Bone marrow (tissue), 2 donors: ENCODE data around the gene KCTD11.

Source experiments
- DNase-seq, 2 donors: peaks; one replicate each; lab custom pipeline; 2025; lab: John Stamatoyannopoulos, UW

Gene KCTD11

DNA sequence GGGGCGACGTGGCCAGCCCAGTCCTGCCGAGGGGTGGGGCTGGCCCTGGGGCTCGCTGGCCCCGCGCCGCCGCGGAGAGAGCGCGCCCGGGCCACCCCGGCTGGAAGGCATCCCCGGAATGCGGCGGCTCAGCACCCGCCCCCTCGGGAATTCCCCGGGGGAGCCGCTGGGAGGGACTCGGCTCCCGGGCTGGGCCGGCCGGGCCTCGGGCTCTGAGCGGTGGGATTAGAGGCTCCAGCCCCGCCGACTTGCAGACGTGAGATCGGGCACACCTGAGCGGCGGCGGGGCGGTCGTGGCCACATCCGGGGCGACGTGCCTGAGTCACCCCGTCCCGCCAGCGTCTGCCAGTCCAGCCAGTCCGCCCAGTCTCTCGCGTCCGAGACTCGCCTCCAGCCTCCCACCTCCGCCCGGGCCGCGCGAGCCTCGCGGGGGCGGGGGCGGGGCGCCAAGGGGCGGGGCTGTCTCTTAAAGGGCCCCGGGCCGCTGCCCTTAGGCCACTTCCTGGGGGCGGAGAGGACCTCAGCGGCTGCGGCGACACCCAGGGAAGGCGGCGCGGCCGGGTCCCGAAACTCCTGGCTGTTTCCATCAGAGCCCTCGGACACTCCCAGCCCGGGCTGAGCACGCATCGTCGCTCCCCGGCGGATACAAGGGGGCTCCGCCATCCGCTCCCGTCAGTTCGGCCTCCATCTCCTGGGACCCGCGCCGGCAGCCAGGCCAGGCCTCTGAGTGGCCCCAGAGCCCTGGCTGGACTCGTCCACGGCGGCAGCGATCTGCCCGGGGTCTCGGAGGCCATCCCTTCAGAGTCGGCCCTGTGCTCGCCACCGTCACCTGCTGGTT, at the start of gene KCTD11:
TSS of gene KCTD11 (plus strand) at position 498 of the 838 bp plus-strand sequence.
- peak in 1 of 2 donors; percentile 31 for DNase-seq

DNA sequence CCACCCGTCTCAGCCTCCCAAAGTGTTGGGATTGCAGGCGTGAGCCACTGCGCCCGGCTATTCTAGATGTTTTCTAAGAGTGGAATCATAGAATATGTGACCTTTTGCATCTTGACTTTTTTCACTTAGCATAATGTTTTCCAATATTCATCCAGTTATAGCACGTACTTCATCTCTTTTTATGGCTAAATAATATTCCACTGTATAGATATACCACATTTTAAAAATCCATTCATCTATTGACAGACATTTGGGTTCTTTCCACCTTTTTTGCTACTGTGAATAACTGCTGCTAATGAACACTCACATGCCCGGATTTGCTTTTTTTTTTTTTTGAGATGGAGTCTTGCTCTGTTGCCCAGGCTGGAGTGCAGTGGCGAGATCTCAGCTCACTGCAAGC, 47.8 kb upstream of the KCTD11 start:
- DNase-seq: no peak

DNA sequence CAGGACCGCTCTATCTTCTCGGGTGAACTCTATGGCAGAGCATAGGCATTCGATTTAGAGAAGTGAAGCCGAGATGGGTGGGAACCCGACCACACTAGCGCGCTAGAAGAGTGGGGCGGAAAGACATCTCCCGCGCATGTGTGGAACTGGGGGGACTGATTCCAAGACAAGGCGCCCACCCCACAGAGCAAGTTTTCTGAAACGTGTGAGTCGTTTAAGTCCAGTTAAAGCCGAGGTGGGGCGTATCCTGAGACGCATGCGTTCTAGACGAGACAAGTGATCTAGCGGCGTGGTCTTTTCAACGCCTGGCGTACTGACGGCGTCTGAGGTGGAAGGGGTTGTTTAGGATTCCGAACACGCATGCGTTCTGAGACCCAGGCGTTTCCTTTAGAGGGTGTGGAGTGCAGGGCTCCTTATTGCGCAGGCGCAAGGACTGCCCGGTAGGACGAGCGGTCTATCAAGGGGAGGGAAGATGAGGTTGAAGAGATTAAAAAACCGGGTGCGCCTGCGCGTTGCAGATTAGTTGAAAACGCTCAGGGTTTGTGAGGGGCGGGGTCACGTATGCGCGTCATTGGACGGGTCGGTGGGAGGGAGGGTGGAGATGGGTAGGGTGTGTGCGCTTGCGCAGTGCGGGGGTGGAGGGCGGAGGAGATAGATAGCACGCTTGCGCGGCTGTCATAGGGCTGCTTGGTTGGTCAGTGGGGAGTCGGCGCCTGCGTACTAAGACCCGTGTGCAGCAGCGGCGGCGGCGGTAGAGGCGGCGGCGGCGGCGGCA, 44.9 kb upstream of the KCTD11 start, which contains the start of gene EIF5A:
TSS of gene EIF5A (plus strand) at position 718 of the 775 bp plus-strand sequence. CDS start 2,008 bp downstream, outside the sequence.
- peak; percentile 99 to 100 for DNase-seq

DNA sequence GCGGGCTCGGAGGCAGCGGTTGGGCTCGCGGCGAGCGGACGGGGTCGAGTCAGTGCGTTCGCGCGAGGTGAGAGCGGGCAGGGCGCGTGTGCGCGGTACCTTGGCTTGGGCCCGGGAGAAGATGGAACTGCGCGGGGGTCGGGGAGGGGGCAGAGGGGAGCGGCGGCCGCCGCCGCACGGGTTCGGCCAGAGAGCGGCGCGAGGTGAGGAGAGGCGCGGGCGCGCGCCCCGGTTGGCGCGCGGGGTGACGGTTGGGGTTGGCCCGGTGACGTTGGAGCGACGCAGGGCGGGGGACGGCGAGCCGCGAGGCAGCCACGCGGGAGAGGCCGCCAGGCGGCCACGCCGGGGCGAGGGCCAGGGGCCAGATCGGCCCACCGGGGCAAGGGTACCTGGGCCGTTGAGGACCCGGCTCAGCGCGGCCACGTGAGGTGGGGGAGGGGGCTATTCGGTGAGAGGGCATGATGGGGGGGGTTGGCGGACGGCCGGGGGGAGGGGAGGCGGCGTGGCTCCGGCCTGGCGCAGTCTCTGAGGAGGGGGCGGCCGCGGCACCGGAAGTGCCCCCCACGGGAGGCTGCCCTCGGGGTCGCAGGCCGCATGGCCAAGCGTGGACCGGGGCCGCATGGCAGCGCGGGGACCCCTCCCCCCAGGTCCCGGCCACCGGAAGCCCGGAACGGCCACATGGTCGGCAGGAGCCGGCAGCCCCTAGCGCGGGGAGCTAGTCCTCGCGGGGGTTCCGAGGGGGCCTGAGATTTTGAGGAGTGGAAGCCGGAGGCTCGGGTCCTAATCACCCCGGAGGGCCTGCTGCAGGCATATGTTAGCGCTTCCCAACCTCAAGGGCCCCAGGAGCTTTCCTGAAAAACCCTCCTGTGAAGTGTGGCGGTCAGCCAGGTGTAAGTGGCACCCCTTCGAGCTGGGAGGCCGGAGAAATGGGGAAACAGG, 44.0 kb upstream of the KCTD11 start:
- DNase-seq: no peak

DNA sequence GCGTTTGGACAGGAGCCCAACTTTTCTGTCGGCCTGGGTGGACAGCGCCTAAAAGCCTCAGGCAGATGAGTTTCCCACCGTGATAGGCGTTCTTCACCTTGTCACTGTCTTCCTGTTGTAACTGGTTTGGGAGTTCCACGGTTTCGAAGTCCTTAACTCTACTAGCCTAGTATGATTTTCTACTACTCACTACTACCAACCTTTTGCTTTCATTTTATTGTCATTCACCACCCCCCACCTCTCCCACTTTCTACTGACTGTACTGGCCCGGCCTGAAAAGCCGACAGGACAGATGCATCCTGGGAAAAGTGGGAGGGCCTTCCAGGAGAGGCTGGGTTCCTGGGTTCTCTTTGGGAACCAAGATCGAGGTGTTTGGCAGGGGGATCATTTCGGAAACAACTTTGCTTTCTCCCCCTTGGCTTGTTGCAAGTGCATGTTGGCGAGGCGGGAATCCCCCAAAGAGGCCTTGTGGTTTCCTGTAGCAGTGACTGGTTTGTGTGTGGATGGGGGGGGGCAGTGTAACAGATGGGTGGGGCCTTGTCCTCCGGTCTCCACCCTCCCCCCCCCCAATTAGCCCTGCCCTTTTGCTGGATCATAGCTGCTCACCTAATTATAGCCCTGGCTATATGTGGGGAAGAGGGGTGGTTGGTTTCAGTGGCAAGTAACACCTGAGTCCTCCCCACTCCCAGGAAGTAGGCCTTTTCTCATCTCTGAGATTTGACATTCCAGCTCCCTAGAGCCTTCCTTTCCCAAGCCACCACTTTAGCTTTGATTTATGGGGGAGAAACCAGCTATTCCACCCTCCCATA, 43.1 kb upstream of the KCTD11 start:
- peak; percentile 62 to 88 for DNase-seq

DNA sequence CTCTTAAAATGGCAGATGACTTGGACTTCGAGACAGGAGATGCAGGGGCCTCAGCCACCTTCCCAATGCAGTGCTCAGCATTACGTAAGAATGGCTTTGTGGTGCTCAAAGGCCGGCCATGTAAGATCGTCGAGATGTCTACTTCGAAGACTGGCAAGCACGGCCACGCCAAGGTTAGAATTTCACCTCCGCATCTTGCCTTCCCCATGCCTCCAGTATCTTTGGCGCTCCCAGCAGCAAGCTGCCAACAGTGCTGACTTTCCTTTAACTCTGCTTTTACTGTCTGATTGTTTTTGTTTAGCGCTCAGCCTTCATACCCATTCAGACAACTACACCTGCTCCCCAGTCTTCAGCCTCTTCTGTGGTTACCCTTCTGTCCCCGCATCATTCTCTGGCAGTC, 42.3 kb upstream of the KCTD11 start:
- DNase-seq: no peak

DNA sequence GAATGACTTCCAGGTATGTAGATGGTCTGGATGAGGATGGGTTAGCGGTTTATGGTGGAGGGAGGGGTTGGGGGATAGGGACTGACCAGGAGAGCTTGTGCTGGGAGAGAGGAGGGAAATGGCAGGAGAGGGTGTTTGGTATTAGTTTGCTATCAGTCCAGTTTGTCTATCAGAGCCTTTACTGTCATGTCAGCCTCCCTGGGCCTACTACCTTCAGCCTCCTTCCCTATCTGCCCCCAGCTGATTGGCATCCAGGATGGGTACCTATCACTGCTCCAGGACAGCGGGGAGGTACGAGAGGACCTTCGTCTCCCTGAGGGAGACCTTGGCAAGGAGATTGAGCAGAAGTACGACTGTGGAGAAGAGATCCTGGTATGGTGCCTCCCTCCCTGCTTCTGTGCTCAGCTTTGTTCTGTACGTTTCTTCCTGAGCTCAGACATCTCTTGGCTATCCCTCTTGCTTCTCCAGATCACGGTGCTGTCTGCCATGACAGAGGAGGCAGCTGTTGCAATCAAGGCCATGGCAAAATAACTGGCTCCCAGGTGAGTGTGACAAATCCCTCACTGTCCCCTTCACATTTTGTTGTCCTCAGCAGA, 40.8 kb upstream of the KCTD11 start:
- DNase-seq: no peak

DNA sequence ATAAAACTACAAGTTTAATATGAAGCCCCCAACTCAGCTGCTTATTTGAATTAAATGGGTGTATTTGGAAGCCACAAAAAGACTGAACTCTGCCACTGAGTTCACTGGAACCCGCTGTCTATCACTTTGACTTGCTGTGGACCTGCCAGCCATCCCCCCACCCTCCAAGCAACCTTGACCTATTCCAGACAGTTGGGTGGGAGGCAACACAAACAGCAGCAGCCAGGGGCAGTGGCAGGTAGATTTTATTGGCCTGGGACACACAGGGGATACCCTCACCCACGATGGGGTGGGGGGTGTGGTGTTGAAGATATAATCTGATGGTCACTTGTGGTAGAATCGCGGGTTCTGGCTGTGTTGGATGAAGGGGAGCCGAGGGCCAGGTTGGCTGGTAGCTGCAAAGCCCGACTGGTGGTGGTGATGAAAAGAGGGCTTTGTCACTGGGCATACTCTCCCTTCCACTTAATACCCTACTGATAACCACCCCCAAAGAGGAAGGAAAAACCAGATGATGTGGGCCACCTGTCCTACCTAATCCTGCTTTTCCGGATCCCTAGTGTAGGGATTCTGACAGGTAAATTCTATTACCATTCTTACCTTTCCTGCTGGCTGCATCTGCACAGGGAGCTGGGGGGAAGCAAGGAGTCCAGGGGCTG, 39.4 kb upstream of the KCTD11 start:
- no peak for DNase-seq

DNA sequence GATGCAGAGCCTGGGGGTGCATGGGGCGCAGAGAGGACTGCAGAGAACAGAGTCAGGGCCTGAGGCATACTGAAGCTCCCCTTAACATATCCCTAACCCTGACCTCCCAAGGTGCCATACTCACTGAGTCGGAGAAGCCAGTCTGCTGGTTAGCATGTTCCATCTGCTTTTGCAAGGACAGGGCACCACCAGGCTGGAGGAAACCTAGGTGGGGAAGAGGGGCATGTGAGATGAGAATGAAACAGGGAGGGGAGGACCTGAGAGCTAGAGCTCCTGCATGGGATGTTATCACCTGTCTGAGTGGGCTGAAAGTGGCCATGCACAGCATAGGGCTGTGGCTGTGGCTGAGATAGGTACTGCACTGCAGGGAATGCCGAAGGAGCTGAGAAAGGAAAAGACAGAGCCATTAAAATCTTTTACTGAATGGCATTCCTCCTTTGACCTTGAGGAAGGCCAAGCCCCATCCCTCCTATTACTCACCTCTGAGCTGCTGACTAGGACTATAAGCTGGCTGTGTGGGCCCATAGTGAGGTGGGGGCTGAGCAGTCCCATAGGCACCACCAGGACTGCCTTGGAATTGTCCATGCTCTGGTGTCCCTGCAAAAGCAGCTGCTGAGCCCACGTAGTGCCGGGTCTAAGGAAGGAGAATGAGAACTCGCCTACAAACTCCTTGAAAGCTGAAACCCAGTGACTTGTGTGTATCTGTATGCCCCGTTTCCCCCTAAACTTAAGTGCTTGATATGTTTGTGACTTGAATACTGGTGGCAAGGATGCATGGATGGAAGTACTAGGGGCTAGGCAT, 38.7 kb upstream of the KCTD11 start:
- DNase-seq: no peak

DNA sequence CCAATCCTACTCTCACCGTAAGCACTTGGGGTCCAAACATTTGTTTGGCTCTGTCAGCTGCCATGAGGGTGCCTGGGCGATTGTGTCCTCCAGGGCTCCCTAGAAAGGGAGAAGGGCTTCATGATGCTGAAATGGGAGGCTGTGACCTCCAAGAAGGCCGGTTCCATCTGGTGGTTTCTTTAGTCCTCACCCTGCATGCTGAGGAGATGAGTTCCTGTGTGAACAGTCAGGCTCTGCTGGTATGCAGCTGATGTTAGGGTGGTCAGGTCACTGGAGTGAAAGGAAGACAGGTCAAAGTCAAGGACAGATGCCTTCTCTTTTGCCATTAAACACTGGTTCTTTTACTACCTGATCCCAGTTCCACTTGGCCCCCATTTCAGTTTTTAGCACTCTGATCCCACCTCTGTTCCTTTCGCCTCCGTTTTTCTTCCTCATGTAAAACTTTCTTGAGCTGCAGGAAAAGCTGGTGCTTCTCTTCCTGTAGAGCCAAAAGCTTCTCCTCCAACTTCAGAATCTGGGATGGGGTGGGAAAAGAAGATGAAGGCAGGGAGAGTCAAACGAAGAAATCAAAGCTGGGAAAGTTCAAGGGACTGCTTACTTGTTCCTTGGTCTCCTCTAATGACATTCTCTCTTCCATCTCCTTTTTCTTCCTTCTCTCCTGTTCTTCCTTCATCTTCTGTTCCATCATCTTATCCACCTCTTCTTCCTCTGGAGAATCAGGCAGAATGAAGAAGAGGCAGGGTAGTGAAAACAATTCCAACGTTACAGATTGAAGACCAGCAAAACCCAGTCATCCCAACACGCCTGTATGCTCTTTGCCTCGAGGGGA, 37.9 kb upstream of the KCTD11 start:
- no peak for DNase-seq

DNA sequence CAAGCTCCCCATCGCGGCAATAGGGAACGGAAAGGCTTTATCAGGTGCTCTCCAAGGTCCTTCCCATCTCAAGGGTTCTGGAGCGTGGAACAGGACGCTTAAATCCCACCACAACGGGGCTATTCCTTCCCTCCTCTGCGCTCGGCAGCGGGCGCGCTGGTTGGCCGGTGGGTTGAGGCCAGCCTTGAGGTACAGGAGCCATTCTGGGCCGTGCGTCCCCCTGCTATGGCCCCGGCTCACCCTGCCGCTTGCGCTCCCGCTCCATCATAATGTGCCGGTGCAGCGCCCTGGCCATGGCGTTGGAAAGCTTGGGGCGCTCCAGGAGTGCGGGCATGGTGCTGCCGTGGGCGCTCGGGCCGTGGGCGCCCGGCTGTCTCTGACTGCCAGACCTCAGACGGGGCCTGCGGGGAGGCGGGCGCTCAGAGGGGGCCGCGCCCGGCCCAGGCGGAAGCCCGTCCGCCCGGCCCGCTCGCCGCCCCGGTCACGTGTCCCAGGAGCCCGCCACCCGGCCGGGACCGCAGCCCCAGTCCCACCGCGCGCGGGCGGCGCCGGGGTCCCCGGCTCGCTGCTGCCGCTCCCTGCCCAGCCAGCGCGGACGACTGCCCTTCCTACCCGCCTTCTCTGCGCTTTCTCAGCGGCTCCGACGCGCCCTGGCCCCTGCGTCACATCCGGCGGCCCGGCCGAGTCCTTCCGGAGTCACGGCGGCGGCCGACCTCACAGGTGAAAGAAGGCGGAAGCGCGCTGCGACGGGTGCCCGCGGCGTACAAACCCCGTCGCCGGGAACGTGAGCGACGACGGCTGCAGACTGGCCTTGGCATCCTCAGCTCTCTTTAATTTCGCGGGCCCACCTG, 37.0 kb upstream of the KCTD11 start, which contains the start of gene GPS2:
TSS of gene GPS2 (minus strand) at position 642 of the 851 bp plus-strand sequence. CDS start at position 334, 308 bp downstream.
- DNase-seq: peak; percentile 67 to 80

DNA sequence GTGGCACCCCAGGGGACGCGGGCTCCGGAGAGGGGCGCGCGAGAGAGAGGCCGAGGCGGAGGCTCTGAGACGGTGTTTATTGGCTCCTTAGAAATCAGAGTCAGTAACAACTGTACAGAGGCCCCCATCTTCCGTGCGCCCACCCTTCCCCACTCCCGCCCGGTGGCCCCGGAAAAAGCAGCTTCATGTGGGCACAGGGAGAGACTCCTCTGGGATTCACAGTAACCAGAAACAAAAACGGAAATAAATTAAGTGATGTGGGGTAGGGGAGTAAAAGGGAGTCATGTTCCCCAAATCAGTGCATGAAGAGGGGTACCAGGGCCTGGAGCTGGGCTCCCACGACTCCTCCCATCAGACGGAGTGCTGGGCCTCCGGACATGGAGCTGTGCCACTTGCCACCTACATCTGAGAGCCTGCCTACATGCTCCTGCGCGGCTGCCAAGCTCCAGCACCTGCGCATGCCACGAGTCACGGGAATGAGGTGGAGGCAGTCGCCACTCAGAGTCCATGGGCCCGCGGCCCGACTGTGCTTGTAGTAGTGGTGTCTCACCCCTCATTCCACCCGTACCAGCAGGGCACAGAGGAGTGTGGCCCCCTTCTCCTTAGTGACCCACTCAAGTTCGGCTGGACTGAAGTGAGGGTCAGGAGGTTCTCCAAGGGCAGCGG, 36.3 kb upstream of the KCTD11 start:
- no peak for DNase-seq

DNA sequence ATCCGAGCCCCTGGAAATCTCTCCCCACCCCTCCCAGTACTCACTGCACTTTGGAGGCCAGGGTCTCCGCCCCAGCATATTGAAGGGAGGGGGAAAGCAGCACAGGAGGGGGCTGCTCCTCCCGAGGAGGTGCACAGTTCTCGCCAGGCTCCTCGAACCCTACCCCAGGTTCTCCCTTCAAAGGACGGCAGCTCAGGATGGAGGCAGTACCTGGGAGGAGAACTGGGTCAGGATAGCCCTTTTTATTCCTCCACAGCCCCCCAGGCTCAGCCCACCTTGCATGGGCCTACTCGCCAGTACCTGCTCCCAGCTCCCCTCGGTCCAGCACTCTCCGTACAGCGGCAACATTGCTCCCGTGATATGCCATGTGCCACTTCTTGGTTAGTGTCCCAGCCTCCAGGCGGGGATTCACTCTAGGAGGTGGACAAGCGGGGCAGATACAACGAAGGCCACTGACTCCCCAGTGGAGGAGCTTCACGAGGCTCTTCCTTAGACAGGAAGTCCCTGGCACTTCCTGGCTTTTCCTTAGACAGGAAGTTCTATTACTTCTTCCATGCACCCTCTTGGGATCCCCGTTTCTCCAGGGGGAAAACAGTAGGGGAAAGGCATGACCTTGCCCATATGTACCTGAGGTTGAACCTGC, 34.7 kb upstream of the KCTD11 start:
- DNase-seq: no peak

DNA sequence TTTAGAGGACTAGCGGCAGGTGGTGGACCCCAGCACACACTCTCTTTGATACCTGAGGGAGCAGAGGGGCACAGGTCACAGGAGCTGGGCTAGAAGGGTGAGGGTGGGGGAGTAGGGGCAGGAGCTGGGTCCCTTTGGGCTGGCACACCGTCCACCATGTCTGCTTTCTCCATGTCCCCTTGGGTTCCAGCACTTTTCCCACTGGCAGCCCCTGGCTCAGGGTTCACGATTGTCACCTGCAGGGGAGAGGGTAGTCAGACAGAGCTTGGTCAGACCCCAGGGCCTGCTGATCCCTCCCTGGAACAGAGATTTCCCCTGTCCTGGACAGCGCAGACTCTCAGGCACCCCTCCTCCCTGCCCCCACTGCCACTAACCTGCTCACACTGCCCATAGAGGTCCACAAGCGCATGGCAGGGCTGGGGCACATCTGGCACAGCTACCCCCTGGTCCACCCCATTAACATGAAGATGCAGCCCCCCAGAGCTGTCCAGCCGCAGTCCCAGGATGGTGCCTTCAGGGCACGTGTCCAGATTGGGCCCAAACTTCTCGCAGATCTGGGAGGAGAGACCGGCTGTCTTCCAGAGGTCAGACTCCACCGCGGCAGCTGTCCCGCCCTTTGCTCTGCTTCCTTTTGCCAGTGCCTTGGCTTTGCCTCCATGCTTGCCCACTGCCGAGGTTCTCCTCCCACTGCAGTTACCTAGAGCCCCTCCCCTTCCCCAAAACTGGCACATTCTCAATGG, 33.7 kb upstream of the KCTD11 start:
- DNase-seq: no peak

DNA sequence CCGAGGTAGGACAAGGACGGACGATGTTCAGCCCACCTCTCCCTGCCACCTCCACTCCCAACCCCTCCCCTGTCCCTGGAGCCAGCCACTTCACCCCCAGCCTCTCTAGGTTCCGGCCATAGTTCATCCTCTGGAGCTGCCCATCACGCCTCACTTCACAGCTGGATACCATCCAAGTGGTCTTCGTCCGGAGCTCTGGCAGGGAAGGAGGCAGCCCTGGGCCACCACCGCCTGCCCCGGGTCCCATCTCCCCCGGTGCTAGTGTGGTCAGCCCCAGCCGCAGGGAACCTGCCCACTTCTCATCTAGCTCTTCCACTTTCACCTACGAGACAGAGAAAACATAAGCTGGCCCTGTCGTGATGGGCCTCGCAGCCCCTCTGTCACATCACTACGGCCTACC, 30.5 kb upstream of the KCTD11 start:
- DNase-seq: no peak
